Naive B cell (primary cell): Measurements from ENCODE around the gene KRTAP10-1. TPM values are rescaled to one million over a fixed set of nuclear protein-coding genes. Genes with fewer than 3 reads are reported as not detected.
A peak's percentile ranks its signal among the peaks of the same experiment; 100 is the strongest.

Source experiments
- ATAC-seq, 2 donors: fragments of 150-1000 bp; cut with Tn5 transposase; 2 replicates each; pipeline ENCODE4 v1.10.0; 2021; ENCODE audit warnings: low read depth in 2 of 2, mild to moderate bottlenecking in 2 of 2, moderate library complexity in 2 of 2
- DNase-seq: peaks from one replicate; pipeline ENCODE4 v3.0.0; 2022
- H3K27ac Mint-ChIP-seq, 6 donors: one replicate each; pipeline ENCODE4 v1.8.0; 2020 to 2022; ENCODE audit warnings: mild to moderate bottlenecking in 6 of 6, mixed read lengths in 6 of 6, moderate library complexity in 5 of 6, inconsistent platforms in 2 of 6
- H3K27me3 Mint-ChIP-seq, 3 donors: one replicate each; pipeline ENCODE4 v1.8.0; 2021 to 2022; ENCODE audit warnings: mixed read lengths in 3 of 3, mild to moderate bottlenecking in 1 of 3
- H3K36me3 Mint-ChIP-seq, 2 donors: one replicate each; pipeline ENCODE4 v1.8.0; 2020 to 2022; ENCODE audit warnings: mixed read lengths in 2 of 2, inconsistent platforms in 1 of 2, mild to moderate bottlenecking in 1 of 2
- H3K4me1 Mint-ChIP-seq, 3 donors: one replicate each; pipeline ENCODE4 v1.8.0; 2020 to 2022; ENCODE audit warnings: mixed read lengths in 3 of 3, inconsistent platforms in 1 of 3, mild to moderate bottlenecking in 1 of 3, moderate library complexity in 1 of 3
- H3K4me3 Mint-ChIP-seq, 8 donors: one replicate each; pipeline ENCODE4 v1.8.0; 2020 to 2022; ENCODE audit warnings: mild to moderate bottlenecking in 8 of 8, mixed read lengths in 8 of 8, moderate library complexity in 8 of 8, inconsistent platforms in 2 of 8
- H3K9me3 Mint-ChIP-seq, 7 donors: one replicate each; pipeline ENCODE4 v1.8.0; 2020 to 2022; ENCODE audit warnings: mixed read lengths in 7 of 7, mild to moderate bottlenecking in 5 of 7, inconsistent platforms in 2 of 7, moderate library complexity in 1 of 7
- polyA plus RNA-seq, 6 donors: library from polyadenylated mRNA; unstranded; fragments of 300-500 nt; fragmentation: Illumina TruSeq; gene quantifications; one replicate each; pipeline ENCODE4 v1.2.3, GENCODE V29; 2021; ENCODE audit warnings: low read depth in 6 of 6

KRTAP10-1 gene
- polyA plus RNA-seq, 6 donors from 2014 or later, result not detected

- ATAC-seq, result no peak
- H3K9me3 Mint-ChIP-seq, result peaks cover 0 to 4% (median 0%) of the 10 kb centered on the region in 7 donors
Observed at GRCh38 chr21:44518686-44519085, 21.3 kb downstream of the KRTAP10-1 start.

GRCh38 chr21:44517175-44517899 is 22.7 kb downstream of the KRTAP10-1 start:
- Mint-ChIP-seq H3K4me3 (no peak overlapping the region), H3K9me3 (peaks cover 0 to 4% (median 0%) of the 10 kb centered on the region in 7 donors), H3K27ac (no peak overlapping the region), H3K4me1 (no peaks in the 10 kb centered on the region), H3K36me3 (no peaks in the 10 kb centered on the region), H3K27me3 (peaks cover 0 to 12% (median 0%) of the 10 kb centered on the region in 3 donors)
- DNase-seq, result no peak
- ATAC-seq, result no peak

More at GRCh38 chr21:44518686-44519085, 21.3 kb downstream of the KRTAP10-1 start:
- Mint-ChIP-seq H3K27ac (no peak overlapping the region), H3K27me3 (peaks cover 0 to 10% (median 0%) of the 10 kb centered on the region in 3 donors), H3K4me3 (no peak overlapping the region), H3K36me3 (no peaks in the 10 kb centered on the region), H3K4me1 (no peaks in the 10 kb centered on the region)
- DNase-seq, result no peak

DNA sequence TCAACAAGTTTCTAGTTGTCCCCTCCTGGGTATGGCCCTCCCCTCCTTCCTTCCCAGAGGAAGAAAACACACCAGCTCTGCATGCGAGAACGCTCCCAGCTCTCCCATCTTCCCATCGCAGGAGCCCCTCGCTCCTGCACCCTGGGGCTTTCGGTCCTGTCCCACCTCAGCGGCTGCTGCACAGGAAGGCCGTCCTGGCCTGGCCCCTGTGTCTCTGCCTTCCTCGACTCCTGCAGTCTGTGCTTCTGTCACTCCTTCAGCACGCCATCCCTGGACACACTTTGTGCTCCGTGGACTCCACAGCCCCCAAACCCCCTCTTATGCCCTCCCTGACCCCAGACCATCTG is 23.2 kb downstream of the KRTAP10-1 start:
- ATAC-seq (no peak), DNase-seq (no peak)
- no peaks in the 10 kb centered on the region for H3K4me1 Mint-ChIP-seq
- no peaks in the 10 kb centered on the region for H3K36me3 Mint-ChIP-seq
- peaks cover 0 to 4% (median 0%) of the 10 kb centered on the region in 7 donors for H3K9me3 Mint-ChIP-seq
- H3K27me3 Mint-ChIP-seq, result peaks cover 0 to 17% (median 0%) of the 10 kb centered on the region in 3 donors
- no peak overlapping the region for H3K27ac Mint-ChIP-seq
- H3K4me3 Mint-ChIP-seq, result no peak overlapping the region

GRCh38 chr21:44516342-44516741 is 23.7 kb downstream of the KRTAP10-1 start:
- Mint-ChIP-seq H3K4me1 (no peaks in the 10 kb centered on the region), H3K27ac (no peak overlapping the region), H3K4me3 (no peak overlapping the region), H3K9me3 (peaks cover 0 to 4% (median 0%) of the 10 kb centered on the region in 7 donors), H3K27me3 (peaks cover 0 to 22% (median 0%) of the 10 kb centered on the region in 3 donors), H3K36me3 (no peaks in the 10 kb centered on the region)
- DNase-seq (no peak), ATAC-seq (no peak)

- no peaks in the 10 kb centered on the region for H3K36me3 Mint-ChIP-seq
- ATAC-seq (no peak), DNase-seq (no peak)
- peaks cover 0 to 4% (median 0%) of the 10 kb centered on the region in 7 donors for H3K9me3 Mint-ChIP-seq
- peaks cover 0 to 20% (median 0%) of the 10 kb centered on the region in 3 donors for H3K27me3 Mint-ChIP-seq
- peaks cover 0 to 5% (median 0%) of the 10 kb centered on the region in 3 donors for H3K4me1 Mint-ChIP-seq
- H3K27ac Mint-ChIP-seq, result no peak overlapping the region
- H3K4me3 Mint-ChIP-seq, result no peak overlapping the region
Observed at GRCh38 chr21:44515359-44516165, 24.4 kb downstream of the KRTAP10-1 start.

- peaks cover 0 to 5% (median 0%) of the 10 kb centered on the region in 3 donors for H3K4me1 Mint-ChIP-seq
- no peak for DNase-seq
- H3K4me3 Mint-ChIP-seq, result no peak overlapping the region
- peaks cover 0 to 14% (median 0%) of the 10 kb centered on the region in 3 donors for H3K27me3 Mint-ChIP-seq
- no peak overlapping the region for H3K27ac Mint-ChIP-seq
- no peak for ATAC-seq
- H3K9me3 Mint-ChIP-seq, result peaks cover 0 to 4% (median 0%) of the 10 kb centered on the region in 7 donors
- no peaks in the 10 kb centered on the region for H3K36me3 Mint-ChIP-seq
Observed at GRCh38 chr21:44514746-44515358, 25.1 kb downstream of the KRTAP10-1 start.

DNA sequence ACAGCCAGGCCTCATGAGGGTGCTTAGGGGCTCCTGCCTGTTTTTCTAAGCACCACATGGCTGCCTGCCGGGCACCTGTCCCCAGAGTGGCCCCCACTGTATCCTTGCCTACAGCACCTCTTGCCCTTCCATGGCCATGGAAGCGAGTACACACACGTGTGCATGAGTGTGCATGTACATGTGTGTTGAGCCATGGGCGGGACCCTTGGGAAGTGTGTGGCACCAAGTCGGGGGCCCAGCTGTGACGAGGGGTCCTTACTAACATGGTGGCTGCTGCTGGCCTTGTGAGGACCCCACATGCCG is 25.8 kb downstream of the KRTAP10-1 start:
- Mint-ChIP-seq H3K36me3 (no peaks in the 10 kb centered on the region), H3K27ac (no peak overlapping the region), H3K9me3 (peaks cover 0 to 4% (median 0%) of the 10 kb centered on the region in 7 donors), H3K4me3 (no peak overlapping the region), H3K27me3 (peaks cover 0 to 16% (median 0%) of the 10 kb centered on the region in 3 donors), H3K4me1 (peaks cover 0 to 5% (median 0%) of the 10 kb centered on the region in 3 donors)
- ATAC-seq (no peak), DNase-seq (no peak)

DNA sequence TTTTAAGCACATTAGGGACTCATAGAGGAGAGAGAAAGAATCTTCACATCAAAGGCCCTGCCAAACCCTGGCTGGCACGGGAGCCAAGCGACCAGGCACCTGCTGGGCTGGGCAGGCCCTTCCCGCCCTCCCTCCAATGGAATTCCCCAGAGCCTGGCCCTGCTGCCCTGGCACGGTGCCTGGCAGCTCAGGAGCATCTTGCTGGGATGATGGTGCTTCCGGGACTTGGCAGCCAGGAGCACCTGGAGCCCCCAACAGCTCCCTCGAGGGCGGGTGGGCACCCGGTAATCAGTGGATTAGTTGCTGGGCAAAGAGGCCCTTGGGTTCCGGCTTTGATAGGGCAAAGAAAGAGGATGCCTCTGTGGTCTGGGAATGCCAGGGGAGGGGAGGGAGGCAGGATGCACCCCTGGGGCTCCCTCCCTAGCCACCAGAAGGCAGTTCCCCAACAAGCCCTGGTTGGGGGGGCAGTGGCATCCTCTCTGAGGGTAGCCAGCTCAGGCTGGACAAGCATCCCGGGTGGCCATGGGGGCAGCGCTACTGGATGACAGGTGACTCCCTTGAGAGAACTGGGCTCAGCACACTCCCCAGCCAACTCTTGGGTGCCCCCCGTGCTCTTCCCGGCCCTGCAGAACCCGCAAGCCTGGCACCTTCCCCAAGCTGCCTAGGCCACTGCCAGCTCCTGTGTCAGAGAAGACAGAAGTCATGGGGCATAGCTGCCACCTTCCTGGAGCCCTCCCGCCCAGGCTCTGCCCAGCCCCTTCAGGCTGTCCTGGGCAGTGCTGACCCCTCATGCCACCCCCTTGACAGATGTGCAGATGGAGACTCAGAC is 26.4 kb downstream of the KRTAP10-1 start:
- DNase-seq (no peak), ATAC-seq (no peak)
- Mint-ChIP-seq H3K9me3 (peaks cover 0 to 4% (median 0%) of the 10 kb centered on the region in 7 donors), H3K36me3 (no peaks in the 10 kb centered on the region), H3K4me1 (peaks cover 0 to 5% (median 0%) of the 10 kb centered on the region in 3 donors), H3K4me3 (no peak overlapping the region), H3K27me3 (peaks cover 0 to 16% (median 0%) of the 10 kb centered on the region in 3 donors), H3K27ac (no peak overlapping the region)

DNA sequence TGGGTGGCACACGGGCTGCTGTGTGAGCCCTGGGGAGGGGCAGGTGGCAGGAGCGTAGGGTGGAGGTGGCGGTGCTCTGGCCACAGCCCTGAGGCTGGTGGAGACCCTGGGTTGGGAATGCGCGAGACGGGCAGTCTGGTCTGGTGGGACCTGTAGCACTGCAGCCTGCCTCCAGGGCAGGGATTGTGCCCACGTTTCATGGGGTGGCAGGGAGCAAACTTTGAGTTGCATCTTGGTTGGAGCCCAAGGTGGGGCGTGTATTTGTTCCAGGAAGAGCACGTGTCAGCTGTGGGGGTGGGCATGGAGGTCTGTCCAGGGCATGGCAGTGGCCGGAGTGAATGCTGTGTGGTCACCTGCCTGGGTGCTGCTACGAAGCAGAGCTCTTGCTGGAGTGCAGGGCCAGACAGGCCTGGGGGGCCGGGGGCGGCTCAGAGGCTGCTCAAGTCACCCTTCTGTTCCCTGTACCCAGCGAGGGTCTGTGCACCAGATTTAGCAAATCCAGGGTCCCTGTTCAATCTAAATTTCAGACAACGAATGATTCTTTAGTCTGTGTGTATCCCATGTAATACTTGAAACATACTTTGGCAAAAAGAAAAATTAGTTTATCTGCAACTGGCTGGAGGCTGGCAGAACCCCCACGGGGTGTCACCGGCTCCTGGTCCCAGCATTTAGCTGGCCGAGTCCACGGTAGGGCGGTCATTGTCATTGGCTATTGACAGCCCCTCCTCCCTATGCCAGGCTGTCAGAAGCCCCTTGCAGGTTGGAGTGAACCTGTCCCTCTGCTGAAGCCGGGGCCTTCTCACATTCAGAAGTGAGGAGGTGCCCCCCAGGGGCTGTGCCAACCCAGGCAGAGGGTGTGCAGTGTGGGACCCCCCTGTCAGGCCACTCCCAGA is 27.3 kb downstream of the KRTAP10-1 start:
- H3K9me3 Mint-ChIP-seq, result peaks cover 0 to 2% (median 0%) of the 10 kb centered on the region in 7 donors
- no peak overlapping the region for H3K4me3 Mint-ChIP-seq
- no peak for ATAC-seq
- H3K27me3 Mint-ChIP-seq, result peaks cover 0 to 16% (median 0%) of the 10 kb centered on the region in 3 donors
- no peak overlapping the region for H3K27ac Mint-ChIP-seq
- no peaks in the 10 kb centered on the region for H3K36me3 Mint-ChIP-seq
- no peak for DNase-seq
- H3K4me1 Mint-ChIP-seq, result peaks cover 0 to 5% (median 0%) of the 10 kb centered on the region in 3 donors

- H3K9me3 Mint-ChIP-seq, result no peaks in the 10 kb centered on the region
- H3K36me3 Mint-ChIP-seq, result no peaks in the 10 kb centered on the region
- ATAC-seq (no peak), DNase-seq (no peak)
- peaks cover 0 to 5% (median 0%) of the 10 kb centered on the region in 3 donors for H3K4me1 Mint-ChIP-seq
- H3K27ac Mint-ChIP-seq, result no peak overlapping the region
- peaks cover 0 to 16% (median 0%) of the 10 kb centered on the region in 3 donors for H3K27me3 Mint-ChIP-seq
- peak overlapping the region in 1 of 8 donors; percentile 59 for H3K4me3 Mint-ChIP-seq
Observed at GRCh38 chr21:44511938-44512275, 28.1 kb downstream of the KRTAP10-1 start.

GRCh38 chr21:44511219-44511937 is 28.6 kb downstream of the KRTAP10-1 start:
- Mint-ChIP-seq H3K4me1 (peaks cover 0 to 5% (median 0%) of the 10 kb centered on the region in 3 donors), H3K36me3 (no peaks in the 10 kb centered on the region), H3K27me3 (peaks cover 0 to 16% (median 0%) of the 10 kb centered on the region in 3 donors), H3K4me3 (peak overlapping the region in 3 of 8 donors; percentile 16 to 59 (median 47)), H3K9me3 (no peaks in the 10 kb centered on the region), H3K27ac (peak overlapping the region in 1 of 6 donors; percentile 69)
- ATAC-seq, result no peak
- no peak for DNase-seq
